Measurements from ENCODE around the gene BLOC1S2. TPM values are rescaled to one million over a fixed set of nuclear protein-coding genes. Genes with fewer than 3 reads are reported as not detected.

Gene BLOC1S2
- total and polyA plus RNA-seq, 2 experiments from 2014 or later = 69.0 to 72.8 TPM

GRCh38 chr10:100238429-100238828 lies 48.1 kb downstream of the BLOC1S2 start:
- peaks cover 51% of the 10 kb centered on the region for H3K36me3 Mint-ChIP-seq (ENCODE audit: low read depth)
- H3K4me1 Mint-ChIP-seq = no peaks in the 10 kb centered on the region
- no peak overlapping the region for H3K27ac Mint-ChIP-seq
- H3K9me2 ChIP-seq (ENCODE audit: insufficient read depth) = no peaks in the 10 kb centered on the region
- no peak overlapping the region for H2AFZ ChIP-seq
- H3K27me3 ChIP-seq (ENCODE audit: insufficient read depth) = no peaks in the 10 kb centered on the region
- H3K4me3 ChIP-seq = no peak overlapping the region
- DNase-seq (ENCODE audit: low spot score) = no peak
- no peak overlapping the region for H3K4me2 ChIP-seq
- H3K36me3 ChIP-seq (ENCODE audit: insufficient read depth) = peaks cover 12% of the 10 kb centered on the region
- no peak for ATAC-seq
- H3K27me3 Mint-ChIP-seq (ENCODE audit: insufficient read depth, low read depth, poor library complexity) = peaks cover 3% of the 10 kb centered on the region
- H3K9me3 Mint-ChIP-seq = no peaks in the 10 kb centered on the region
- no peak overlapping the region for H3K4me3 Mint-ChIP-seq
- no peak for TF ChIP-seq EZH2 (IDR thresholded peaks at IDR 0.05; ENCODE audit: low read depth, unreplicated experiment)
- no peak for TF ChIP-seq ZNF331 (CRISPR knock-in tag; IDR thresholded peaks at IDR 0.05; ENCODE audit: low read depth)
- no peak for TF ChIP-seq EZH2phosphoT487 (IDR thresholded peaks at IDR 0.05; ENCODE audit: unreplicated experiment)
- TF ChIP-seq, protein P1, sequence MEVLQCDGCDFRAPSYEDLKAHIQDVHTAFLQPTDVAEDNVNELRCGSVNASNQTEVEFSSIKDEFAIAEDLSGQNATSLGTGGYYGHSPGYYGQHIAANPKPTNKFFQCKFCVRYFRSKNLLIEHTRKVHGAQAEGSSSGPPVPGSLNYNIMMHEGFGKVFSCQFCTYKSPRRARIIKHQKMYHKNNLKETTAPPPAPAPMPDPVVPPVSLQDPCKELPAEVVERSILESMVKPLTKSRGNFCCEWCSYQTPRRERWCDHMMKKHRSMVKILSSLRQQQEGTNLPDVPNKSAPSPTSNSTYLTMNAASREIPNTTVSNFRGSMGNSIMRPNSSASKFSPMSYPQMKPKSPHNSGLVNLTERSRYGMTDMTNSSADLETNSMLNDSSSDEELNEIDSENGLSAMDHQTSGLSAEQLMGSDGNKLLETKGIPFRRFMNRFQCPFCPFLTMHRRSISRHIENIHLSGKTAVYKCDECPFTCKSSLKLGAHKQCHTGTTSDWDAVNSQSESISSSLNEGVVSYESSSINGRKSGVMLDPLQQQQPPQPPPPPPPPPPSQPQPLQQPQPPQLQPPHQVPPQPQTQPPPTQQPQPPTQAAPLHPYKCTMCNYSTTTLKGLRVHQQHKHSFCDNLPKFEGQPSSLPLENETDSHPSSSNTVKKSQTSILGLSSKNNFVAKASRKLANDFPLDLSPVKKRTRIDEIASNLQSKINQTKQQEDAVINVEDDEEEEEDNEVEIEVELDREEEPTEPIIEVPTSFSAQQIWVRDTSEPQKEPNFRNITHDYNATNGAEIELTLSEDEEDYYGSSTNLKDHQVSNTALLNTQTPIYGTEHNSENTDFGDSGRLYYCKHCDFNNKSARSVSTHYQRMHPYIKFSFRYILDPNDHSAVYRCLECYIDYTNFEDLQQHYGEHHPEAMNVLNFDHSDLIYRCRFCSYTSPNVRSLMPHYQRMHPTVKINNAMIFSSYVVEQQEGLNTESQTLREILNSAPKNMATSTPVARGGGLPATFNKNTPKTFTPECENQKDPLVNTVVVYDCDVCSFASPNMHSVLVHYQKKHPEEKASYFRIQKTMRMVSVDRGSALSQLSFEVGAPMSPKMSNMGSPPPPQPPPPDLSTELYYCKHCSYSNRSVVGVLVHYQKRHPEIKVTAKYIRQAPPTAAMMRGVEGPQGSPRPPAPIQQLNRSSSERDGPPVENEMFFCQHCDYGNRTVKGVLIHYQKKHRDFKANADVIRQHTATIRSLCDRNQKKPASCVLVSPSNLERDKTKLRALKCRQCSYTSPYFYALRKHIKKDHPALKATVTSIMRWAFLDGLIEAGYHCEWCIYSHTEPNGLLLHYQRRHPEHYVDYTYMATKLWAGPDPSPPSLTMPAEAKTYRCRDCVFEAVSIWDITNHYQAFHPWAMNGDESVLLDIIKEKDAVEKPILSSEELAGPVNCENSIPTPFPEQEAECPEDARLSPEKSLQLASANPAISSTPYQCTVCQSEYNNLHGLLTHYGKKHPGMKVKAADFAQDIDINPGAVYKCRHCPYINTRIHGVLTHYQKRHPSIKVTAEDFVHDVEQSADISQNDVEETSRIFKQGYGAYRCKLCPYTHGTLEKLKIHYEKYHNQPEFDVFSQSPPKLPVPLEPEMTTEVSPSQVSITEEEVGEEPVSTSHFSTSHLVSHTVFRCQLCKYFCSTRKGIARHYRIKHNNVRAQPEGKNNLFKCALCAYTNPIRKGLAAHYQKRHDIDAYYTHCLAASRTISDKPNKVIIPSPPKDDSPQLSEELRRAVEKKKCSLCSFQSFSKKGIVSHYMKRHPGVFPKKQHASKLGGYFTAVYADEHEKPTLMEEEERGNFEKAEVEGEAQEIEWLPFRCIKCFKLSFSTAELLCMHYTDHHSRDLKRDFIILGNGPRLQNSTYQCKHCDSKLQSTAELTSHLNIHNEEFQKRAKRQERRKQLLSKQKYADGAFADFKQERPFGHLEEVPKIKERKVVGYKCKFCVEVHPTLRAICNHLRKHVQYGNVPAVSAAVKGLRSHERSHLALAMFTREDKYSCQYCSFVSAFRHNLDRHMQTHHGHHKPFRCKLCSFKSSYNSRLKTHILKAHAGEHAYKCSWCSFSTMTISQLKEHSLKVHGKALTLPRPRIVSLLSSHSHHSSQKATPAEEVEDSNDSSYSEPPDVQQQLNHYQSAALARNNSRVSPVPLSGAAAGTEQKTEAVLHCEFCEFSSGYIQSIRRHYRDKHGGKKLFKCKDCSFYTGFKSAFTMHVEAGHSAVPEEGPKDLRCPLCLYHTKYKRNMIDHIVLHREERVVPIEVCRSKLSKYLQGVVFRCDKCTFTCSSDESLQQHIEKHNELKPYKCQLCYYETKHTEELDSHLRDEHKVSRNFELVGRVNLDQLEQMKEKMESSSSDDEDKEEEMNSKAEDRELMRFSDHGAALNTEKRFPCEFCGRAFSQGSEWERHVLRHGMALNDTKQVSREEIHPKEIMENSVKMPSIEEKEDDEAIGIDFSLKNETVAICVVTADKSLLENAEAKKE (CRISPR knock-in tag; IDR thresholded peaks at IDR 0.05) = no peak
- TF ChIP-seq POLR2AphosphoS5 (IDR thresholded peaks at IDR 0.05; ENCODE audit: low read depth) = no peak
- TF ChIP-seq NANOG (IDR thresholded peaks at IDR 0.05; ENCODE audit: borderline replicate concordance) = no peak
- no peak for TF ChIP-seq CREB1 (CRISPR knock-in tag; IDR thresholded peaks at IDR 0.05; ENCODE audit: low read depth)
- TF ChIP-seq, protein P2, sequence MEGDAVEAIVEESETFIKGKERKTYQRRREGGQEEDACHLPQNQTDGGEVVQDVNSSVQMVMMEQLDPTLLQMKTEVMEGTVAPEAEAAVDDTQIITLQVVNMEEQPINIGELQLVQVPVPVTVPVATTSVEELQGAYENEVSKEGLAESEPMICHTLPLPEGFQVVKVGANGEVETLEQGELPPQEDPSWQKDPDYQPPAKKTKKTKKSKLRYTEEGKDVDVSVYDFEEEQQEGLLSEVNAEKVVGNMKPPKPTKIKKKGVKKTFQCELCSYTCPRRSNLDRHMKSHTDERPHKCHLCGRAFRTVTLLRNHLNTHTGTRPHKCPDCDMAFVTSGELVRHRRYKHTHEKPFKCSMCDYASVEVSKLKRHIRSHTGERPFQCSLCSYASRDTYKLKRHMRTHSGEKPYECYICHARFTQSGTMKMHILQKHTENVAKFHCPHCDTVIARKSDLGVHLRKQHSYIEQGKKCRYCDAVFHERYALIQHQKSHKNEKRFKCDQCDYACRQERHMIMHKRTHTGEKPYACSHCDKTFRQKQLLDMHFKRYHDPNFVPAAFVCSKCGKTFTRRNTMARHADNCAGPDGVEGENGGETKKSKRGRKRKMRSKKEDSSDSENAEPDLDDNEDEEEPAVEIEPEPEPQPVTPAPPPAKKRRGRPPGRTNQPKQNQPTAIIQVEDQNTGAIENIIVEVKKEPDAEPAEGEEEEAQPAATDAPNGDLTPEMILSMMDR (conservative IDR thresholded peaks at IDR 0.05; ENCODE audit: low read depth in 2 of 2) = no peak
- TF ChIP-seq ZNF114 (CRISPR knock-in tag; IDR thresholded peaks at IDR 0.05) = no peak
- no peak for TF ChIP-seq REST (IDR thresholded peaks at IDR 0.05; ENCODE audit: unreplicated experiment)
- no peak for TF ChIP-seq STAT1 (IDR thresholded peaks at IDR 0.05; ENCODE audit: unreplicated experiment)
- H3K4me1 ChIP-seq (ENCODE audit: insufficient read depth) = no peaks in the 10 kb centered on the region
- H3F3A ChIP-seq (replicated peaks; ENCODE audit: low read depth) = no peaks in the 10 kb centered on the region
- no peak overlapping the region for H3K27ac ChIP-seq (ENCODE audit: low read depth)
- H4K20me1 ChIP-seq (replicated peaks; ENCODE audit: insufficient read depth) = peaks cover 5% of the 10 kb centered on the region; the same call in 1 of the 2 replicates
- no peaks in the 10 kb centered on the region for H3K79me2 ChIP-seq (replicated peaks; ENCODE audit: insufficient read depth)

Measured in GM23338 (cell line).